GM23338 (cell line): ENCODE data around the gene NPEPL1. TPM values are rescaled to one million over a fixed set of nuclear protein-coding genes. Genes with fewer than 3 reads are reported as not detected.

ENCODE experiments used
- ATAC-seq: fragments of 200-7000 bp; cut with Tn5 transposase; 3 replicates; pipeline ENCODE4 v1.9.1; 2020
- DNase-seq: peaks from one replicate; pipeline ENCODE4 v3.0.0-alpha.2; 2015; ENCODE audit warnings: low spot score
- H2AFZ ChIP-seq: fragments of 200-600 bp; sonication (generic); 2 replicates; pipeline ENCODE4 v1.8.0; 2016; ENCODE audit warnings: antibody characterized with exemption, mild to moderate bottlenecking, moderate library complexity
- H3F3A ChIP-seq: fragments of 200-600 bp; sonication (generic); replicated peaks from 2 replicates; pipeline ENCODE4 v1.8.0; 2017; ENCODE audit warnings: antibody characterized with exemption, mixed run types, low read depth
- H3K27ac ChIP-seq: fragments of 200-600 bp; sonication (generic); 2 replicates; pipeline ENCODE4 v1.6.1; 2016; ENCODE audit warnings: low read depth
- H3K27me3 ChIP-seq: fragments of 200-600 bp; sonication (generic); 2 replicates; pipeline ENCODE4 v1.8.0; 2016; ENCODE audit warnings: mild to moderate bottlenecking, mixed run types, moderate library complexity; ENCODE audit not compliant: insufficient read depth
- H3K36me3 ChIP-seq: fragments of 200-600 bp; sonication (generic); 2 replicates; pipeline ENCODE4 v1.8.0; 2016; ENCODE audit warnings: mild to moderate bottlenecking; ENCODE audit not compliant: insufficient read depth
- H3K4me1 ChIP-seq: fragments of 200-600 bp; sonication (generic); 2 replicates; pipeline ENCODE4 v1.8.0; 2016; ENCODE audit warnings: mild to moderate bottlenecking, moderate library complexity; ENCODE audit not compliant: insufficient read depth
- H3K4me2 ChIP-seq: fragments of 200-600 bp; sonication (generic); 2 replicates; pipeline ENCODE4 v1.7.1; 2017; ENCODE audit warnings: mixed run types
- H3K4me3 ChIP-seq: fragments of 200-600 bp; sonication (generic); 2 replicates; pipeline ENCODE4 v1.6.1; 2016; ENCODE audit warnings: mixed run types
- H3K79me2 ChIP-seq: fragments of 200-600 bp; sonication (generic); replicated peaks from 2 replicates; pipeline ENCODE4 v1.8.0; 2017; ENCODE audit warnings: mild to moderate bottlenecking; ENCODE audit not compliant: insufficient read depth
- H3K9me2 ChIP-seq: fragments of 200-600 bp; sonication (generic); 2 replicates; pipeline ENCODE4 v1.8.0; 2017; ENCODE audit not compliant: insufficient read depth
- H4K20me1 ChIP-seq: fragments of 200-600 bp; sonication (generic); replicated peaks from 2 replicates; pipeline ENCODE4 v1.8.0; 2017; ENCODE audit warnings: mild to moderate bottlenecking; ENCODE audit not compliant: insufficient read depth
- H3K27ac Mint-ChIP-seq: 2 replicates; pipeline ENCODE4 v1.8.0; 2020; ENCODE audit warnings: inconsistent platforms, mild to moderate bottlenecking, moderate library complexity, mixed read lengths
- H3K27me3 Mint-ChIP-seq: 3 replicates; pipeline ENCODE4 v1.8.0; 2022; ENCODE audit warnings: low read depth, mild to moderate bottlenecking, moderate library complexity, mixed read lengths, inconsistent platforms; ENCODE audit not compliant: insufficient read depth, poor library complexity
- H3K36me3 Mint-ChIP-seq: 3 replicates; pipeline ENCODE4 v1.8.0; 2021; ENCODE audit warnings: low read depth, mild to moderate bottlenecking, inconsistent platforms, moderate library complexity, mixed read lengths
- H3K4me1 Mint-ChIP-seq: 3 replicates; pipeline ENCODE4 v1.8.0; 2020; ENCODE audit warnings: mild to moderate bottlenecking, inconsistent platforms, mixed read lengths
- H3K4me3 Mint-ChIP-seq: 3 replicates; pipeline ENCODE4 v1.8.0; 2021; ENCODE audit warnings: moderate library complexity, mild to moderate bottlenecking, inconsistent platforms, mixed read lengths
- H3K9me3 Mint-ChIP-seq: 3 replicates; pipeline ENCODE4 v1.8.0; 2020; ENCODE audit warnings: moderate library complexity, mild to moderate bottlenecking, inconsistent platforms, mixed read lengths
- CREB1 ChIP-seq: fragments of 250-450 bp; sonication (Bioruptor Pico); IDR thresholded peaks from 2 replicates; pipeline ENCODE4 v1.5.0; 2020; ENCODE audit warnings: low read depth, mild to moderate bottlenecking, moderate library complexity
- CTCF ChIP-seq, 2 experiments: fragments of 200-600 bp in 1 of 2; sonication (generic) in 1 of 2; conservative IDR thresholded peaks; 2 replicates each; pipeline versions ENCODE4 v1.5.1 to v1.6.1; 2016 to 2017; ENCODE audit warnings: antibody characterized with exemption in 2 of 2, low read depth in 2 of 2, mild to moderate bottlenecking in 2 of 2, moderate library complexity in 1 of 2
- ETS1 ChIP-seq: IDR thresholded peaks from 2 replicates; pipeline ENCODE4 v1.6.1; 2016; ENCODE audit warnings: antibody characterized with exemption
- EZH2 ChIP-seq: fragments of 200-600 bp; sonication (generic); IDR thresholded peaks from one replicate; pipeline ENCODE4 v1.8.0; 2017; ENCODE audit warnings: antibody characterized with exemption, mild to moderate bottlenecking, low read depth; ENCODE audit not compliant: unreplicated experiment
- EZH2phosphoT487 ChIP-seq: fragments of 200-600 bp; sonication (generic); IDR thresholded peaks from one replicate; pipeline ENCODE4 v1.8.1; 2018; ENCODE audit warnings: antibody characterized with exemption; ENCODE audit not compliant: unreplicated experiment
- NANOG ChIP-seq: IDR thresholded peaks from 2 replicates; pipeline ENCODE4 v1.6.1; 2016; ENCODE audit warnings: antibody characterized with exemption, borderline replicate concordance
- REST ChIP-seq: IDR thresholded peaks from one replicate; pipeline ENCODE4 v1.6.1; 2018; ENCODE audit warnings: antibody characterized with exemption; ENCODE audit not compliant: unreplicated experiment
- STAT1 ChIP-seq: IDR thresholded peaks from one replicate; pipeline ENCODE4 v1.6.1; 2016; ENCODE audit warnings: antibody characterized with exemption; ENCODE audit not compliant: unreplicated experiment
- ZNF114 ChIP-seq: fragments of 250-450 bp; sonication (Bioruptor Pico); IDR thresholded peaks from 2 replicates; pipeline ENCODE4 v1.5.0; 2020; ENCODE audit warnings: mild to moderate bottlenecking, moderate library complexity
- ZNF331 ChIP-seq: fragments of 250-450 bp; sonication (Bioruptor Pico); IDR thresholded peaks from 2 replicates; pipeline ENCODE4 v1.5.0; 2020; ENCODE audit warnings: low read depth, mild to moderate bottlenecking, moderate library complexity
- ZNF462 ChIP-seq: fragments of 250-450 bp; sonication (Bioruptor Pico); IDR thresholded peaks from 2 replicates; pipeline ENCODE4 v1.5.0; 2020; ENCODE audit warnings: mild to moderate bottlenecking, moderate library complexity
- polyA plus RNA-seq: library from polyadenylated mRNA; unstranded; fragments of >200 nt; fragmentation: Nextera tagmentation; extraction: Ambion mirVana; gene quantifications from 2 replicates; pipeline ENCODE4 v1.2.1, GENCODE V29; 2016
- total RNA-seq: library from RNA; depleted of rRNA; stranded (reverse); fragments of >200 nt; shearing (Covaris generic); gene quantifications from 2 replicates; pipeline ENCODE4 v1.2.3, GENCODE V29; 2014

The NPEPL1 gene
- total and polyA plus RNA-seq, 2 experiments from 2014 or later, result 23.5 to 30.0 TPM

GRCh38 chr20:58751979-58752378 is 59.4 kb downstream of the NPEPL1 start (continued):
- TF ChIP-seq ZNF462, result no peak
- no peak for TF ChIP-seq NANOG
- TF ChIP-seq ZNF114 (CRISPR knock-in tag), result no peak
- TF ChIP-seq CTCF (conservative IDR thresholded peaks at IDR 0.05; ENCODE audit: low read depth in 2 of 2), result no peak
- no peak for TF ChIP-seq EZH2

GRCh38 chr20:58752565-58752964 is 60.0 kb downstream of the NPEPL1 start:
- ATAC-seq (no peak), DNase-seq (no peak)
- Mint-ChIP-seq H3K4me1 (peaks cover 40% of the 10 kb centered on the region), H3K27me3 (peaks cover 27% of the 10 kb centered on the region), H3K27ac (no peak overlapping the region), H3K4me3 (no peak overlapping the region), H3K36me3 (peaks cover 11% of the 10 kb centered on the region), H3K9me3 (no peaks in the 10 kb centered on the region; the same call in 2 of the 3 replicates)
- no peak overlapping the region for H2AFZ ChIP-seq
- H3K4me1 ChIP-seq, result peaks cover 22% of the 10 kb centered on the region
- no peak overlapping the region for H3K4me3 ChIP-seq
- H3K4me2 ChIP-seq, result peak overlapping the region; percentile 49; the same call in 1 of the 2 replicates
- H3K27ac ChIP-seq, result no peak overlapping the region
- peaks cover 27% of the 10 kb centered on the region; the same call in 1 of the 2 replicates for H3K9me2 ChIP-seq
- no peaks in the 10 kb centered on the region for H4K20me1 ChIP-seq
- H3K27me3 ChIP-seq, result peaks cover 3% of the 10 kb centered on the region; the same call in 1 of the 2 replicates
- no peaks in the 10 kb centered on the region for H3K79me2 ChIP-seq
- peaks cover 6% of the 10 kb centered on the region; the same call in 1 of the 2 replicates for H3F3A ChIP-seq
- H3K36me3 ChIP-seq, result no peaks in the 10 kb centered on the region
- TF ChIP-seq CREB1 (no peak), STAT1 (no peak), NANOG (no peak), ZNF114 (CRISPR knock-in tag) (no peak), EZH2phosphoT487 (no peak), ZNF331 (no peak), REST (no peak), ETS1 (no peak), EZH2 (no peak)
